Measurements from ENCODE around the gene CNPY1.
A peak's percentile ranks its signal among the peaks of the same experiment; 100 is the strongest.

CNPY1 gene

GRCh38 chr7:155509359-155509724 lies 37.0 kb downstream of the CNPY1 start:
- no peak for DNase-seq

- no peak for DNase-seq
These were observed 37.7 kb downstream of the CNPY1 start for GRCh38 chr7:155508376-155509358.

- DNase-seq, result no peak
These were observed 38.8 kb downstream of the CNPY1 start for GRCh38 chr7:155507576-155507975.

DNA sequence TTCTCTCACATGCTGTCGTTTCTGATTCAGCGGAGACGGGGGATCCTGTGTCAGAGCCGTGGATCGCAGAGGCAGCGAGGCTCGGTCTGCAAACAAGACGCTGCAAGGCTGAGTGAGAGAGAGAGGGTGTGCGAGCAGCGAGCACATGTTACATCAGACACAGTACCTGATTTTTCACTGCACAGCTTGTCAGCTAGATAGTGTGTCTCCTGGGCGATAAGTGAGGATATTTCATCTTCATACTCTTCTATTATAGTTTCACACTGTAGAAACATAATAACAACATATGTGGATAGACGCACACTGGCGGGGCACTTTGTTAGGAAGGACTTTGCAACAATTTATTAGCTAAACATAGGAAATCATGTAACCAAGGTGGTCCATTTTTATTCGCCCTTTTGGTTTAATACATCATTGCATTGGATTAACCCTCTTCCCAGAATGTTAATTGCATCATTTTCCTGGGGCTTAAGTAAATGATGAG lies 39.5 kb downstream of the CNPY1 start:
- DNase-seq, result peak; percentile 18

- DNase-seq, result no peak
These were observed 41.0 kb downstream of the CNPY1 start for GRCh38 chr7:155505422-155505793.

DNA sequence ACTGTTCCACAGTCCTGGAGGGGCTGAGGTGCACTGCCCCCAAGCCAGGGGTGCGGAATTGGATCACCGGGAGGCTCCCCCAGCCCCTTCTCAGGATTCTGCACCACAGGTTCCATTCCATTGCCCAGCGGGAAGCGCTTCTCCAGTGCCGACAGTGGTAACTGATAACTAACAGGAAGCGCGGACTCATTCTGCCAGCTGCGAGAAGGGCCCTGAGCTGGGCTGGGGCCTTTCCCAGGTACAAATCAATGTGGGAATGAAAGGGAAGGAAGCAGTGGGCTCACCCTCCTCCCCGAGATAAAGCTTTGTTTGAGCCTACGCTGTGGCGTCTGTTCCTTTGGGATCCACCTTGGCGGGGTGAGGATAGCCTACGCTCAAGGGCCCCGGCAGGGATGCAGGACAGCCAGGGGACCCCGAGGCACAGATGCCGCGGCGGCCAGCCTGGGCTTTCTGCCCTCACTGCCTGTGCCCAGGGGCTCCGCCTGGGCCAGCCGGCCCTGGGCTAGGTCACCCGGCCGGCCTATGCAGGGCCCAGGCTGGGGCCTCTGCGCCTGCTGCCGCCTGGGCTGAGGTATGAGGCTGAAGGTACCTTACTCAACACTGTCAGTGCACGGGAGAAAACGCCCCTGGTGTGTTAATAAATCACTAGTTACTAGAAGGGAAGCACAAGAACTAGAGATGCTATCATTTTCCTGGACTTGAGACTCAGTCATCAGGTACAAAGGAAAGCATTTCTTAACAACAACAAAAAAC lies 49.0 kb downstream of the CNPY1 start:
- no peak for DNase-seq

- no peak for DNase-seq
These were observed 49.9 kb downstream of the CNPY1 start for GRCh38 chr7:155496267-155497005.

DNA sequence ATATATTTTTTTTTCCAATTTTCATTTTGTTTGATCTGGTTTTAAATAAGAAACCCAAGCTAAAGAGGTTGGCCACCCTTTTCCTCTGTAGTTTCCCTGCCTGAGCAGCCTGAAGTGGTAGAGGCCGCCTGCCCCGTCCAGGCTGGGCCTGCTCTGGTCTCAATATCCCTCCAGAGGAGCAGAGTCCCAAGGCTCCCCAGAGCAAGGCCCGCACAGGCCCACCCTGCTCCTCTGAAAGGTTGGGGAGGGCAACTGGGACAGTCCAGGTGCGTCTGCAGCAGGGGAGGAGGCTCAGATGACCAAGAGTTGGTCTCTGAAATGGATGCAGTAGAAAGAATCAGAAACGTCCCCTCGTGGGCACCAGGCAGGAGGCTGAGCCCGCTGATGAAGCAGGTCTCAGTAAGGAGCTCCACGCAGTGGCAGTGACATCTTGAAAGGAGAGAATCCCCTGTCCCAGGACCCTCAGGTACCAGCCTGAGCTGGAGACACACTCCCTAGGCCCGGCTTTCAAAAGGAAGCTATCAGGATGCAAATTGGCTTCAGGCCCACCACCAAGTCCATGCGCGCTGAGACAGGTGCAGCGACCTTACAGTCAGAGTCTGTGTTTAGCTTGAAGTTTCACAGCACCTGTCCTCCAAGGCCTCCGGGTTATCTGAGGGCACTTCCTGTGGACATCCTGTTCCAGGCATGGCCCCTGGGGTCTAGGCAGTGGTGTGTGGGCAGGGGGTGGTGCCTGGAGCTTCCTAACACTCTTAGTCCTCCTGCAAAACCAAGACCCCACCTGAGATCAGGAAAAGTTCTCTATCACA lies 50.7 kb downstream of the CNPY1 start:
- DNase-seq, result no peak

DNA sequence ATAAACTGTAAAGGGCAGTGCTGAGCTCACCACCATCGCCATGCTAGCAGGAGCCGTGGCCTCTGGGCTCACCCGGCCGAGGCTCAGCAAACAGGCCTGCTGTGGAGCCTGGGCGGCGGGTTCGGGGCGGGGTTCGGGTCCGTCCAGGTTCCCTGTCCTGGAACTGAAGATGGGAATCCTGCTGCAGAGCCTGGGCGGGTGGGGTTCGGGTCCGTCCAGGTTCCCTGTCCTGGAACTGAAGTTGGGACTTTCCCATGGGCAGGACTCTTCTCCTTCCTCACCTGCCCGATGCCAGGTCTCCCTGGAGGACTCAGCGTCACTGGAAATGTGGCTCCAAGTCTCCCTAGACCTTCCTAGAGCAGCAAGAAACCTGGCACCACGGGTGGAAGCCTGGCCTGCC lies 51.8 kb downstream of the CNPY1 start:
- DNase-seq, result no peak

DNA sequence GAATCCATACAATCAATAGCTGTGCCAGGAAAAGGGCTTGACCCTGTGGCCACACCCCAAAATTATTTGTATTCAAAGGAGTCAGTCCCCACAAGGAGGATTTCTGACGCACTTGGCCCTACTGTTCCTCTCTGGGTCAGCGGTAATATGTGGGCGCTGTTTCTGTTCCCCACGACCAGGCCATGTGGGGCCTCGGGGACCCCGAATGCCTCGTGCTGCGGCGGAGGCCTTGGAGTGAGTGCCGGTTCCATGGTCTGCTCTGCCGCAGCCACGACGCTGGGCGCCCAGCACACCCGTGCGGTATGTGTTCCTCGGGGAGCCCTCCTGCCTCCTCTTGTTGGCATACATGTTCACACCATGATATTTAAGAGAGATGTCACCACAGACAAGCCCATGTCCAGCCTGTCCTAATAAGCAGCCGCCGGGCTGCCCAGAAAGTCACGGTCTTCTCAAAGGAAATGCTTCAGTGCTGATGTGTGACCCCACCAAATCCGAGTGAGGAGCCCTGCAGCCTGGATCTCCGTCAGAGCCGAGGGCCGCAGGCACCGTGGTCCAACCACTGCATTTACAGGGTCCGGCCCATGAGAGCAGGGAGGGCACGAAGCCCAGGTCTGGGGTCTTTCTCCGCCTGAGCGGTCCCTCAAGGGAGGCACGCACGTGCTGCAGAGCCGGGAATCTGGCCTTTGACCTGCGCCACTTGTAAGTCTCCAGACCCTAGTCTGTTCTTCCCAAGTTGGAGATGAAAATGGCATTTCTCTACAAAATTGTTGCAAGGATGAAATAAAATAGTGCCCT lies 52.4 kb downstream of the CNPY1 start:
- no peak for DNase-seq

- no peak for DNase-seq
These were observed 54.5 kb downstream of the CNPY1 start for GRCh38 chr7:155491812-155492211.

GRCh38 chr7:155490697-155491628 lies 55.4 kb downstream of the CNPY1 start:
- DNase-seq, result peak; percentile 41

DNA sequence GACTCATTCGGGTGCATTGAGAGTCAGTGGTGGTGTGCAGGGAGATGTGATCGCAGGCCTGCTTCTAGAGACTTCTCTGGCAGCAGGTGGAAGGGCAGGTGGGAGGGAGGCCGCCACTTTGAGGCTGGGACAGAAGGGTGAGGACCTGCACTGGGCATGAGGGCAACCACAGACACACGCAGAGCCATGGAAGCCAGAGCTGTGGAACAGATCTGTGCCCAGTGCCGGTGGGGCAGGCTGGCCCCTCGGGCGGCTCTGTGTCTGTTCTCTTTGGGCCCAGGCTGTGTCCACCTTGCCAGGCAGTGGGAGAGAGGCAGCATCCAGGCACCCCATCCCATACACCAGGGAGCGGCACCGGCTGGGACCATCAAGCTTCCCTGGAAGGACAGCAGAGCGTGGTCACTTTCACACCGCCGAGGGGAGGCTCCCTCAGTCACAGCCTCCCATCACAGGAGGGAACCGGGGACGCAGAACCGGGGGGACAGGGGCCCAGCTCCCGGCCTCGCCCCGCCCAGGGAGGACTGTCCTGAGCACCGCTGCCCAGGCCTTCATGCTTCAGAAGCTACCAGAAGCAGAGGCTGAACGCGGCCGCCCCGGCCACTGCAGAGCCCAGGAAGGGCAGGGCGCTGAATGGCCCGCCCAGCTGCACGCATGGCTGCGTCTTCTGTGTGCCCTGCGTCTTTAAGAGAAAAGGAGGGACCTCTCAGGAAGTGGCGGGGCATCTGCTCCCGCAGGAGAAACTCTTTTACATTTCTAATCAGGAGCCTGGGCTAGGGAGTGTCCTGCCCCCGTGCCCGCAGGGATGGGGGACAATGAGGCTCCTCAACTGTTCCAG lies 56.3 kb downstream of the CNPY1 start:
- no peak for DNase-seq

- DNase-seq, result no peak
These were observed 57.1 kb downstream of the CNPY1 start for GRCh38 chr7:155489158-155489840.

- no peak for DNase-seq
These were observed 57.8 kb downstream of the CNPY1 start for GRCh38 chr7:155488483-155489127.

- no peak for DNase-seq
These were observed 58.6 kb downstream of the CNPY1 start for GRCh38 chr7:155487509-155488482.

Measured in activated CD4-positive, alpha-beta T cell treated with anti-CD3 and anti-CD28 coated beads, Interleukin-2, amount 50 U/mL, for 16 hours (primary cell).